GM20431 (cell line): ENCODE data around the gene HHIPL1.

Experiments
- in situ Hi-C: fragments of 300-500 bp; cut with MseI, MboI; formaldehyde crosslinking; loops from one replicate; pipeline ENCODE4 v1.15.0; 2020; ENCODE audit warnings: low sequenced_read_pairs; ENCODE audit not compliant: unreplicated experiment

The HHIPL1 gene

DNA sequence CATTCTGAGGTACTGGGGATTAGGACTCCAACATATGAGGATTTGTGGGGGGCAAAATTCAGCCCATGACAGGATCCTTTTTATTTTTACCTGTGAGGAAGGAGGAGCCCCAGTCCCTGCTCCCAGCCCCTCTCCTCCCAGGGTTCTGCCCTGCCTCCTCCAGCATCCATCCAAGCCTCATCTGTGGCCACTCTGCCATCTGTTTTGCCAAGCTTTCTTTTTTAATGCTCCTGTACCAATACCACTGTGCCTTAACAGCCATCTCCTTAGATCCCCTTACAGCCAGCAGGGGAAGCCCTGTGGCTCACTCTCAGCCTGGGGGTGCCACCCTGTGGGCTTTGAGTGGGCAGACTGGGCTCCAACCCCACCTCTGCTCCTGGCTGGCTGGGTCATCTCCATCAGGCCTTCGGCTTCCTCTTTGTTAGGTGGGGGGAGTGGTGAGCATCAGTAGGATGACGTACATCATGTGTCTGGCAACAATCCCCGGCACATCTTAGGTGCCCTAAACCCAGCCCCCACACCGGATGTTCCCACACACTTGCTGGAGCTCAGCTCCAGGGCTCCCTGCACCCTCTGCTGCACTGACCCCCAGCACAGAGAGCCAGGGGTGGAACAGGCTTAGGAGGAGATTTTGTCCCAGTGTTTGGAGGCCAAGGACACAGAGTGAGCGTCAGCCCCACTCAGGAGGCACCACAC, 79.4 kb downstream of the HHIPL1 start:
- in situ Hi-C loops, result no loop called here

DNA sequence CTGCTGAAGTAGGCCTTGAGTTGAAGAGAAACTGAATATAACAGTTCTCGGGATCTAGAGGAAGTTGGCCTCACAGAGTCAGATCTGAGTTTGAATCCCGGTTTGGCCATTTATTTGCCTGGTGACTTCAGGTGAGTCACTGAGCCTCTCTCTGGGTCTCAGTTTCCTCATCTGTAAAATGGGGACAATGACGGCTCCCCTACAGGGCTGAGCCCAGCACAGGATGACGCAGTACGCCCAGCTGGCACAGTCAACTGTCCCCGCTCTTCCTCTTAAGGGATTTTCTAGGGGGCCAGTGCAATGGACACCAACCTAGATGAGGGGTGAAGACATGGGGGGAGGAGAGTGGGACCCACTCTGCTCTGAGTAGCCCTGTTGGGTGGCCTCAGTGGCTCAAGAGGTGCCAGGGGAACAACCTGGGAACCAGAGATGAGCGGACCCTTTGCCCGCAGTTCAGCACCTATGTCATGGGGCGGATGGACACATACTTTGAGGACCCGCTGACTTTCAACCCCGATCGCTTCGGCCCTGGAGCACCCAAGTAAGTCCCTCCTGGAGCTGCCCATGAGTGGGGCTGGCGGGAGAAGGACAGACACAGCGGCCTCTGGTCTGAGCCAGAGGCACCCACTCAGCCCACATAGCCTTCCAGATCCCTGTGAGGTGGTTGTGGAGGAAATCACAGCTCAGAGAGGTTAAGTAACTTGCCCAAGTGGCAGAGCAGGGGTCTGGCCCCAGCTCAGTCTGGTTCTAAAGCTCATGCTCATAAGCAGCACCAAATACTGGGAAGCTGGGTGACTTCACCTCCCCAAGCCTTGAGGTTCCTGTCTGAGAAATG, 80.2 kb downstream of the HHIPL1 start:
- in situ Hi-C loops, result no loop called here

DNA sequence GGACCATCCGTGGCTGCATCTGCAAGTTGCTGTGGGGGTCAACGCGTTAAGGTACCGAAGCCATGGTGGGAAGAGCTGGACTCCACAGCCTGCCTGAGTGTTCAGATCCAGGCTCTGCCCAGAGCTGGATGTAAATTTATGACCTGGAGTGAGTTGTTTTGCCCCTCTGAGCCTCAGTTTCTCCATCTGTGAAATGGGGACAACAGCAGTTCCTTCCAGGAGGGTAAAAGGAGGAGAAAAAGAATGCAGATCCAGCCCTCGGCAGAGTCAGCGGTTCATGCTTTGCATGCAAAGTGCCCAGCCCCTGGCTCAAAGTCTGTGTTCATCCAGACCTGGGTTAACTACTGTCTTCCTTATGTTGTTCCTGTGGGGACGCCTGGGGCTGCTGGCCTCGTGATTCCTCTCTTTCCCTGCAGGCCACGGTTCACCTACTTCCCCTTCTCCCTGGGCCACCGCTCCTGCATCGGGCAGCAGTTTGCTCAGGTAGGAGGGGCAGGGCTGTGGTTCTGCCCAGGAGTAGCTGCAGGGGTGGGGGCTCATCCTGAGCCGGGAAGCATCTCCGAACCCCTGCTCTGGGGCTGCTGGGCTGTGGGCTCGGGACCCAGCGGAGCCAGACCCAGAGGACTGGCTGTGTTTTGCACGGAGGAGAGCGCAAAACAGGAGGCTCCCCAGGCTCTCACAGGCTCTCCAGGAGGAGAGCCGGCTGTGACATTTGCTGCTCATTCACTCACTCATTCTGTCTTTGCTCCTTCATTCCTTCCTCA, 81.0 kb downstream of the HHIPL1 start:
- in situ Hi-C loops, result no loop called here

DNA sequence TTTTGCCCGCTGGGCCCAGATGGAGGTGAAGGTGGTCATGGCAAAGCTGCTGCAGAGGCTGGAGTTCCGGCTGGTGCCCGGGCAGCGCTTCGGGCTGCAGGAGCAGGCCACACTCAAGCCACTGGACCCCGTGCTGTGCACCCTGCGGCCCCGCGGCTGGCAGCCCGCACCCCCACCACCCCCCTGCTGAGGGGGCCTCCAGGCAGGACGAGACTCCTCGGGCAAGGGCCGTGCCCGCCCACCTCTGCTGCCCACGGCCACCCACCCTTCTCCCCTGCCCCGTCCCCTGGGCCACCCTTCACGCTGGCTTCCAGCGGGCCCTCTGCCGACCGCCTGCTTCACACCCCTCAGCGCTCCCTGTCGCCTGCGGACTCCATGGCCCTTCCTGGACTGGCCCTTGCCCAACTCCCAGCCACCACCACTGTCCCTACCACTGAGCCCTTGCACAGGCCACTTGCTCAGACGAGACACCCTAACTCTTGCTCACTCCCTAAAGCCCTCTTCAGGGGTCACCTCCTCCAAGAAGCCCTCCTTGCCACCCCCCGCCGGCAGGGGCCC, 81.7 kb downstream of the HHIPL1 start:
- in situ Hi-C loops, result no loop called here

DNA sequence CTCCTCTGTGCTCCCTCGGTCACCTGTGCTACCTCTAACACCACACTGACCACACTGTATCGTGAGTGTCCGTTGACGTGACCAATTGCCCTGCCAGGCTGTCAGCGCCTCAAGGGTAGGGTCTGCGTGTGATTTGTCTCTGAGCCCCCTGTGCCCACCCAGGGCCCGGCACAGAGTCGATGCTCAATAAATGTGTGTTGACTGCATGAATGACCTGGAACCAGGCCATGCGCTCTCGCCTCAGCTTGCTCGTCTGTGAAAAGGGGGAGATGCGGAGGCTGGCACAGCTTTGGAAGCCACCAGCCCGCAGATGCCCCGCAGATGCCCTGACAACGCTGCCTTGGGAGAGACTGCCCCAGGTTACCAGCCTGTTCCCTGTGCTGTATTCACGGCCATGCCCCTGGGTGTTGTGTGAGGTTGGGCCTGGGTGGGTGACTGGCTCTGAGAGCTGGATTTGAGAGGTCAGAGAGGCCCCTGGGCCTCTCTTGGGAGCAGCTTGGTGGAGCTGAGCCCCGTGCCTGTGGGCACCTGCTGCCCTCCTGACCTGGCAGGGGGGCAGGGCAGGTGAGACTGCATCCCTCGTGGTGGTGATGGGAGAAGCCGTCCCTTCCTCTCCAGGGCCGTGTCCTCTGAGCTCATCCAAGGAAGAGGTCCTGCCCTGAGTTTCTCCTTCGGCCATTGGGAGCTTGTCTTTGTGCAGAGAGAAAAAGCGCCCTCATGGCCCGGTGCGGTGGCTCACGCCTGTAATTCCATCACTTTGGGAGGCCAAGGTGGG, 82.4 kb downstream of the HHIPL1 start:
- in situ Hi-C loops, result no loop called here

DNA sequence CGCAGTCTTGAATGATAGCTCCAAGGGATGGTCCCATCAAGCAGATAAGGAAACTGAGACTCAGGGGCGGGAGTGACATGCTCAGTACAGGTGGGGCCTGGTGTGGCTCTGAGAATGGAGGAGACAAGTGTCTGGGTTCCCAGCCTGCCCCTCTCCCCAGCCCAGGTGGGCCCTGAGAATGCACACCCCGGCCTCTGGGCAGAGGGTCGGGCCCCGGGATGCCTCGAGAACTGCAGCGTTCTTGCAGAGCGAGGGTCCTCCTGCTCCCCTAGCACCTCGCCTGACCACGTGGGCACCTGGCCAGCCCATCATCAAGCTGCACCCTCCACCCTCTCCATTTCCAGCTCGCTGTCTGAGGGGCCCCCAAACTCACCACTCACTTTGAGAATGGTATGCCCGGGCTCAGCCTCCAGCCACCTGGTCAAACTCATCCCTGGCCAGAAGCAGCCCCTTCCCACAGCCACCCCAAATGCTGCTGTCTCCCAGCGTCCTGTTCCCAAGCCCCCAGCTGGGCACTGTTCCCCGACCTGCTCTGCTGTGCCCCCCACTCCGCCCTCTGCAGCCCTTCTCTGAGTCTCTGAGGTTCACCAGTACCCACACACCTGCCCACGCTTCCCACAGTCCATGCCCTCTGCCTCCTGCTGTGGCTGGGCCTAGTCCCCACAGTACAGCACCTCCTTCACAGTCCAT, 83.4 kb downstream of the HHIPL1 start:
- in situ Hi-C loops, result no loop called here

DNA sequence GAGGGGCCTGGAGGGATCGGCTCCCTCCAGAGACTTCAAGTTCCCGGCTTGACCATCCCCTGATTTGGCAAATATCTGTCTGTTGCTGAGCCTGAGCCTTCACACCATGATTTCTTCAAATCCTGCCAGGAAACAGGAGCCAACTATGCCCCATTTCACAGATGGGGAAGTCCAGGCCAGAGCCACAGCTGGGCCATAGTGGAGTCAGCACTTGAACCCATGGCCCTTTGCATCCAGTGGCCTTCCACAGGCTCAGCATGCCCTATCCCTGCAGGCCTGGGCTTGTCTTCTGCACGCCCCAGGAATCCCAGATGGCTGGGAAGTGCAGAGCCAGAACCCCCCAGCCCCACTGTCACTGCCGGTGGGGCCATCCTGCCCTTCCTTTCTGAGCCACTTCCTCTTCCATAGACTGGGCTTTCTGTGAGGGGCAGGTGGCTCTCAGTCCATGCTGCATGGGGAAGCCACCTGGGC, 84.1 kb downstream of the HHIPL1 start:
- in situ Hi-C loops, result no loop called here
